Measurements from ENCODE around the gene HHIPL1. TPM values are rescaled to one million over a fixed set of nuclear protein-coding genes. Genes with fewer than 3 reads are reported as not detected.

The HHIPL1 gene
- total and polyA plus RNA-seq, 2 donors (not counting 3 experiments of a cell fraction or from before 2014, with no cell fraction given), result 1.3 to 2.1 TPM

DNA sequence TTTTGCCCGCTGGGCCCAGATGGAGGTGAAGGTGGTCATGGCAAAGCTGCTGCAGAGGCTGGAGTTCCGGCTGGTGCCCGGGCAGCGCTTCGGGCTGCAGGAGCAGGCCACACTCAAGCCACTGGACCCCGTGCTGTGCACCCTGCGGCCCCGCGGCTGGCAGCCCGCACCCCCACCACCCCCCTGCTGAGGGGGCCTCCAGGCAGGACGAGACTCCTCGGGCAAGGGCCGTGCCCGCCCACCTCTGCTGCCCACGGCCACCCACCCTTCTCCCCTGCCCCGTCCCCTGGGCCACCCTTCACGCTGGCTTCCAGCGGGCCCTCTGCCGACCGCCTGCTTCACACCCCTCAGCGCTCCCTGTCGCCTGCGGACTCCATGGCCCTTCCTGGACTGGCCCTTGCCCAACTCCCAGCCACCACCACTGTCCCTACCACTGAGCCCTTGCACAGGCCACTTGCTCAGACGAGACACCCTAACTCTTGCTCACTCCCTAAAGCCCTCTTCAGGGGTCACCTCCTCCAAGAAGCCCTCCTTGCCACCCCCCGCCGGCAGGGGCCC is 81.7 kb downstream of the HHIPL1 start:
- dilution Hi-C loops (cut with MboI; ENCODE audit: extremely low pct_ligation_motif_present, low sequenced_read_pairs) (no loop called here), intact Hi-C loops (cut with micrococcal nuclease) (no loop called here)
- H3K9me3 ChIP-seq (replicated peaks; ENCODE audit: control insufficient read depth, insufficient read depth, low read length), result no peaks in the 10 kb centered on the region
- H4K20me1 ChIP-seq (replicated peaks; ENCODE audit: control insufficient read depth, extremely low read depth, insufficient read depth, low read length), result no peaks in the 10 kb centered on the region
- FAIRE-seq (no peak), DNase-seq (ENCODE audit: low read depth, low spot score) (no peak)
- no peak overlapping the region for H3K27ac ChIP-seq (ENCODE audit: insufficient read depth, low read depth, low read length)
- H3K4me1 ChIP-seq (ENCODE audit: control insufficient read depth, extremely low read depth, insufficient read depth, low read length), result peaks cover 3% of the 10 kb centered on the region
- H2AFZ ChIP-seq (ENCODE audit: low read depth, low read length), result no peak overlapping the region
- BruUV-seq (replicated peaks), result no TSS peak
- H3K4me2 ChIP-seq (ENCODE audit: insufficient read depth, low read length), result no peak overlapping the region
- no peaks in the 10 kb centered on the region for H3K36me3 ChIP-seq (ENCODE audit: control insufficient read depth in 2 of 2, extremely low read depth in 1 of 2, insufficient read depth in 2 of 2, low read length in 2 of 2)
- TF ChIP-seq POLR2AphosphoS5 (IDR thresholded peaks at IDR 0.05; ENCODE audit: insufficient read depth, low read depth, low read length) (no peak), GATA2 (IDR thresholded peaks at IDR 0.05; ENCODE audit: insufficient read depth, insufficient read length, low read depth, low read length) (no peak), FOS (IDR thresholded peaks at IDR 0.05; ENCODE audit: borderline replicate concordance, insufficient read depth, low read length) (no peak), EZH2 (IDR thresholded peaks at IDR 0.05; ENCODE audit: borderline replicate concordance, low read depth, low read length, severe bottlenecking) (no peak), POLR2A (IDR thresholded peaks at IDR 0.05; ENCODE audit: low read depth, low read length) (no peak), MYC (IDR thresholded peaks at IDR 0.05; ENCODE audit: low read depth, low read length) (no peak), JUN (IDR thresholded peaks at IDR 0.05; ENCODE audit: borderline replicate concordance, insufficient read depth, insufficient read length, low read depth) (no peak)
- TF ChIP-seq, protein P1, sequence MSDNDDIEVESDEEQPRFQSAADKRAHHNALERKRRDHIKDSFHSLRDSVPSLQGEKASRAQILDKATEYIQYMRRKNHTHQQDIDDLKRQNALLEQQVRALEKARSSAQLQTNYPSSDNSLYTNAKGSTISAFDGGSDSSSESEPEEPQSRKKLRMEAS (IDR thresholded peaks at IDR 0.05; ENCODE audit: insufficient read depth, insufficient read length), result no peak
- TF ChIP-seq, protein P2, sequence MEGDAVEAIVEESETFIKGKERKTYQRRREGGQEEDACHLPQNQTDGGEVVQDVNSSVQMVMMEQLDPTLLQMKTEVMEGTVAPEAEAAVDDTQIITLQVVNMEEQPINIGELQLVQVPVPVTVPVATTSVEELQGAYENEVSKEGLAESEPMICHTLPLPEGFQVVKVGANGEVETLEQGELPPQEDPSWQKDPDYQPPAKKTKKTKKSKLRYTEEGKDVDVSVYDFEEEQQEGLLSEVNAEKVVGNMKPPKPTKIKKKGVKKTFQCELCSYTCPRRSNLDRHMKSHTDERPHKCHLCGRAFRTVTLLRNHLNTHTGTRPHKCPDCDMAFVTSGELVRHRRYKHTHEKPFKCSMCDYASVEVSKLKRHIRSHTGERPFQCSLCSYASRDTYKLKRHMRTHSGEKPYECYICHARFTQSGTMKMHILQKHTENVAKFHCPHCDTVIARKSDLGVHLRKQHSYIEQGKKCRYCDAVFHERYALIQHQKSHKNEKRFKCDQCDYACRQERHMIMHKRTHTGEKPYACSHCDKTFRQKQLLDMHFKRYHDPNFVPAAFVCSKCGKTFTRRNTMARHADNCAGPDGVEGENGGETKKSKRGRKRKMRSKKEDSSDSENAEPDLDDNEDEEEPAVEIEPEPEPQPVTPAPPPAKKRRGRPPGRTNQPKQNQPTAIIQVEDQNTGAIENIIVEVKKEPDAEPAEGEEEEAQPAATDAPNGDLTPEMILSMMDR (IDR thresholded peaks at IDR 0.05; ENCODE audit: extremely low read depth in 1 of 2, insufficient read depth in 1 of 2, low read depth in 1 of 2, low read length in 2 of 2), result no peak
- ChIA-PET POLR2A (no interaction called here), CTCF (interaction anchor here (1.2 to 1.3 kb wide), 2 partner anchors 158 to 165 kb away, joined by 3 read pairs; no protein-coding TSS in a partner anchor)
- no peak overlapping the region for H3K4me3 ChIP-seq (replicated peaks in 1 of 3; ENCODE audit: insufficient read depth in 1 of 3, low read depth in 1 of 3, low read length in 3 of 3)
- H3K79me2 ChIP-seq (ENCODE audit: control insufficient read depth, insufficient read depth, low read length), result no peaks in the 10 kb centered on the region
- no peaks in the 10 kb centered on the region for H3K27me3 ChIP-seq (ENCODE audit: control insufficient read depth in 2 of 2, insufficient read depth in 2 of 2, low read length in 2 of 2)
- no peak overlapping the region for H3K9ac ChIP-seq (replicated peaks; ENCODE audit: extremely low read depth, insufficient read depth, low read length)
- H3K9me1 ChIP-seq (replicated peaks; ENCODE audit: control insufficient read depth, extremely low read depth, insufficient read depth, low read length), result no peaks in the 10 kb centered on the region

Data from endothelial cell of umbilical vein (primary cell).